ENCODE measurements around the gene GLCCI1.

Gene GLCCI1

DNA sequence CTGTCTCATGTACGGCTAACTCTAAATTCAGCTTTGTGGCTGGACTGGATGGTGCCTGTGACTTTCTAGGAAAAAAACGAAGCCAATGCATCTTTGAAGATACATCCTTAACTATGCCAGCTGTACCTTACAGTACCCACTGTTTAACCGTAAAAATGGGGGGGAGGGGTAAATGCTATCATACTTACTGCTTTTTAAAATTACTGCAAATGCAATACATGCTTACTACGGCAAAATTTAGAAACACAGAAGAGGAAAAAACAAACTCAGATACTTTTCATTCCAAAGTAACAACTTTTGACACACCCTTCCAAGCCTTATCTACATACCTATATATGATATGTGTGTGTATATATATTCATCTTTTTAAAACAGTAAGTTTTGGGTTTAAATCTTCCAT, 20.4 kb upstream of the GLCCI1 start:
- H3K4me3 ChIP-seq (ENCODE audit: low read depth, low read length): no peak overlapping the region
- DNase-seq (ENCODE audit: low read depth): no peak
- TF ChIP-seq CTCF (IDR thresholded peaks at IDR 0.05; ENCODE audit: low read depth, low read length): no peak
- TF ChIP-seq, protein P1, sequence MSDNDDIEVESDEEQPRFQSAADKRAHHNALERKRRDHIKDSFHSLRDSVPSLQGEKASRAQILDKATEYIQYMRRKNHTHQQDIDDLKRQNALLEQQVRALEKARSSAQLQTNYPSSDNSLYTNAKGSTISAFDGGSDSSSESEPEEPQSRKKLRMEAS (IDR thresholded peaks at IDR 0.05; ENCODE audit: low read depth, low read length): no peak
- no peak for TF ChIP-seq MYC (IDR thresholded peaks at IDR 0.05; ENCODE audit: low read depth, low read length)
- no peak for TF ChIP-seq POLR2A (IDR thresholded peaks at IDR 0.05; ENCODE audit: extremely low read depth, insufficient read length)

GRCh38 chr7:7953806-7954205, 14.8 kb upstream of the GLCCI1 start:
- no peak overlapping the region for H3K4me3 ChIP-seq (ENCODE audit: low read depth, low read length)
- DNase-seq (ENCODE audit: low read depth): no peak
- TF ChIP-seq CTCF (IDR thresholded peaks at IDR 0.05; ENCODE audit: low read depth, low read length): no peak
- no peak for TF ChIP-seq MYC (IDR thresholded peaks at IDR 0.05; ENCODE audit: low read depth, low read length)
- TF ChIP-seq POLR2A (IDR thresholded peaks at IDR 0.05; ENCODE audit: extremely low read depth, insufficient read length): no peak
- TF ChIP-seq, protein P1 (IDR thresholded peaks at IDR 0.05; ENCODE audit: low read depth, low read length): no peak

- TF ChIP-seq CTCF (IDR thresholded peaks at IDR 0.05; ENCODE audit: low read depth, low read length) (no peak), MYC (IDR thresholded peaks at IDR 0.05; ENCODE audit: low read depth, low read length) (no peak), POLR2A (IDR thresholded peaks at IDR 0.05; ENCODE audit: extremely low read depth, insufficient read length) (no peak)
- no peak overlapping the region for H3K4me3 ChIP-seq (ENCODE audit: low read depth, low read length)
- no peak for DNase-seq (ENCODE audit: low read depth)
Observed at GRCh38 chr7:7956531-7957128, 12.0 kb upstream of the GLCCI1 start.

GRCh38 chr7:7957513-7957912, 11.1 kb upstream of the GLCCI1 start:
- no peak for TF ChIP-seq CTCF (IDR thresholded peaks at IDR 0.05; ENCODE audit: low read depth, low read length)
- TF ChIP-seq POLR2A (IDR thresholded peaks at IDR 0.05; ENCODE audit: extremely low read depth, insufficient read length): no peak
- TF ChIP-seq, protein P1 (IDR thresholded peaks at IDR 0.05; ENCODE audit: low read depth, low read length): no peak
- DNase-seq (ENCODE audit: low read depth): no peak
- H3K4me3 ChIP-seq (ENCODE audit: low read depth, low read length): no peak overlapping the region

- no peak overlapping the region for H3K4me3 ChIP-seq (ENCODE audit: low read depth, low read length)
- TF ChIP-seq POLR2A (IDR thresholded peaks at IDR 0.05; ENCODE audit: extremely low read depth, insufficient read length): no peak
- TF ChIP-seq, protein P1 (IDR thresholded peaks at IDR 0.05; ENCODE audit: low read depth, low read length): no peak
- TF ChIP-seq CTCF (IDR thresholded peaks at IDR 0.05; ENCODE audit: low read depth, low read length): no peak
- TF ChIP-seq MYC (IDR thresholded peaks at IDR 0.05; ENCODE audit: low read depth, low read length): no peak
- DNase-seq (ENCODE audit: low read depth): no peak
Observed at GRCh38 chr7:7959979-7960670, 8.5 kb upstream of the GLCCI1 start.
